Activated T-helper 1 cell treated with Interleukin-2 at 50 U/mL for 16 hours (primary cell): ENCODE results near the gene ADCY2.
"Not testable (repeated sequence)": the region's sequence is repeated elsewhere in the genome, so short reads cannot be mapped to it uniquely, and the experiment has no call there.

Source experiments
- DNase-seq: peaks from one replicate; pipeline ENCODE4 v3.0.0-alpha.2; 2020; ENCODE audit warnings: low read depth

Gene ADCY2

DNA sequence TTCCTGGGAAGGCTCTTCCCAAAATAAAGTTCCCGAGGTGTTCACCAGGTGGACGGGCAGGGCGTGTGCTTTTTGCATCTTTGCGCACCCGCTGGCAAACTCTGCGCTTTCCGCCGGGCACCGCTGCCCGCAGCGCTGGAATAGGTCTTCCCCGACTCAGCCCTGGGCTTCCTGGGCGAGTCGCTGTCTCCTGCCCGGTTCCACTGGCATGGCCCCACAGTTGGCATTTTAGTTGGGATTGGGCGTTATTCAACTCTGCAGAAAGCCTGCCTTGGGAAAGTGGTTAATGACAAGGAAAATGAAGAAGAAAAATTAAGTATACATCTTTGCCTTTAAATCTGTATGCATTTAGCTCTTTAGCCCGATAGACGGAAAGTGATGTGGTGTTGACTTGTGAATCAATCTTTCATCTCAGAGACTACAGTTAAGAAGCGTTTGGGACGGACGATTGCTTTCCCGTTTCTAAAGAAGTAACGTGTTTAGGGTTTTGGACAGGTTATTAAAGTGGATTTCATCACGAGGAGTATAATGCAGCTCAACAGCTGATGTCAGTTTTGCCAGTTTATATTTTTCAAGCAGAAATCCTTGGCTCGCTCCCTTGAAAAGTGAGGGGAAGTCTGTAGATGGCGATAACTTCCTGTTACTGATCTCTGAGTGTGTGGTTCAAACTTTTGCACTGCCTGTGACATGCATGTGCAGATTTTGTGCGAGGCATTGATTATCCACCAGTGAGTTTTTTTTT lies 946 bp downstream of the ADCY2 start:
- no peak for DNase-seq

DNA sequence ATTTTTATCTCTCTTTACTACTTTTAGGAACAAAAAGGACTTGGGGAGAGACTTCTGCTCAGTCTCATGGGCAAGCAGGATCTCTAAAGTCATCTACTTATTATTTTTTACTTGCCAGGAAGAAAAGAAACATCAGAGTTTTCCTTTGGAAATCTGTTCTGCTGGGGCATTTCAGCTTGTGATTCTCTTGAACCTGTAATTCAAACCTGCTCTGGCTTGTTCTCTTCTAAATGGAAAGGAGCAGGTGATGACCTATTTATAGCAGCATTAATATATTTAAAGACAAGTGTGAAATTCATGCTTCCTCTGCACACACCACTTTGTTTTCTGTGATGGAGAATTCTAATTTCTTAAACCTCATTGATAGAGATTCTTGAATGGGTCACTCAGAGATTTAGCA lies 2.0 kb downstream of the ADCY2 start:
- no peak for DNase-seq

DNA sequence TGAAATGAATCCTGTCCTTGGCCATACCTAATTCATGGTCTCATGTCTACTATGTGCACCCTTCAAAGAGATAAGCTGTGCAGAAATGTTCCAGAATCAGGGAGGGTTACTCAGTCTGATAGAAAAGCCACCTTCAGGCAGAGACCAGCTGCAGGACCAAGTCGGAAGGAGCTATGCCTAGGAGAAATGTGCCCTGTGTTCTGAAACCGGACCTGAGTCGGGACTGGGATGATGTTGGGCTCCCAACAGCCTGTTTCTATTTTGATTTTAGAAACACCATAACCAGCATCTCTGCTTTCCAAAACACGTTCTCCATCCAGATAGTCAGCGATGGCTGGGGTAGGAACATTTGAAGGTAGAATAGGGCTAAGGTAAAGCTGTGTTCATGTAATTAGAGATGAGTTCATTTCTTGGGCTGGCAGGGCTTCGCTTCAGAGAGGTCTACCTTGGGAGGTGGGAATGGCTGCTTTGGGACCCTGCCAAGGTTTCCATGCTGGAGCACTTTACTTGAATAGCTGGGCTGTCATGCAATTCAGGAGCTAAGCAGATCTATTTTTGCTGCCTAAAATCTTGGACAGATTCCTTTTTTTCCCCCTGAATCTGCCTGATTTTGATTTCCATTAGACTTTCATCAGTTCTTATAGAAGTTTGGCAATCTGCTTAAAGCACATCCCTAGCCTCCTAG lies 2.8 kb downstream of the ADCY2 start:
- no peak for DNase-seq

- DNase-seq, result no peak
Measured at GRCh38 chr5:7405277-7405676, 9.3 kb downstream of the ADCY2 start.

- no peak for DNase-seq
Measured at GRCh38 chr5:7410936-7411511, 15.1 kb downstream of the ADCY2 start.

DNA sequence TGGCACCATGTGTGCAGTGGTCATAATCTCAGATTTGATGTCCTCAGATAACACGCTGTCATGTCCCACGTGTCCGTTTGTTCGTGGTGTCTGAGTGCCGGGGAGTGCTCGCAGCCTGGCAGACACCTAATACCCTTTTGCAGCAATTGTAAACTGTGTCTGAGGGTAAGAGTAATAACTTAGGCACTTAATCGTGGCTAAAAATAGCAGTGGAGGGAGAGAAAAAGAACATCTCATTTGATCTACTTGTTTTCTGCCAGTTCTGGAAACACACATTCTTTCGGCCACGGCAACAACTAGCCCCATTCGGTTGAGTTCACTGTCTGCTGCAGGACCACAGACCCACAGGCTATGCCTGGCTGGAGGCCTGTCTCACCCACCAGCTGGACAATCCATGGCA lies 16.5 kb downstream of the ADCY2 start:
- DNase-seq, result no peak

GRCh38 chr5:7415123-7415522 lies 19.2 kb downstream of the ADCY2 start:
- no peak for DNase-seq

DNA sequence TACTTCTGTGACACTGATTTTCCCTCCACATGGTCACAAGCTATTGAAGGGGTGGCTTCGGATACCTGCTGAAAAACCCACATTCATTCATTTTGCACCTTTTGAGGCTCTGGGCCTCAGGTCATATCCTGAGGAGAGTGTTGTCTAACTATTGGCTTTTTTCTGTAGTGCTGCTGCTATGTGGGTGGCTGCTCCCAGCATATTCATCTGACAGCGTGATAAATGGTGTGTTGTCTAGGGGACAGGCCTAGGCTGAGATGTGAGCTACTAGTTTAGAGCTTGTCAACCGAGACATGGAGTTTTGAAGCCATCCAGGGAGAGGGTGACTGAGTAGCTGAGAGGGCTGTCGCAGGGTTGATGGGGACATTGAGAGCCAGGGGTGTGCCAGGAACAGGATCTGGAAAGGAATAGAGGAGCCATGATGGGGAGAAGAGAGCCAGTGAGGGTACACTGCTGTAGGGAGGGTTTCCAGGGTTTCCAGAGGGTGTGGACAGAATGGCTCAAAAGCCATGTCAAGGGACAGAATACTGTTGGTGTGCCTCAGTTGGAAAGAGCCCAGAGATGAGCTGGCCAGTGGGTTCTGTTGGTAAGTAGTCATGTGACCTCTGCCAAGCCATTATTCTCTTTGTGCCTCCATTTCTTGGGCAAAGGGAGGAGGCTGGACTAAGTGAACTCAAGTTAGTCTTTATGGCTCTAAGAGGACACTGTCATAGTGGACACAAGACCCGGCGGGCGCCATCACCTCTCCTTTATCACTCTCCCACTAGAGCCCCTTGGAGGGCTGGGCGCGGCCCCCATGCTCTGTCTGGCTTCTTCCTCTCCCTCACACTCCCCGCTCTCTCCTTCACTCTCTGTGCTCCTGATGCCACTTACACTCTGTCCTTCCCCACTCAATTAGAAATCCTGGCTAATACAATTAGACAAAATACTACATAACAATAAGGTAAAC lies 19.9 kb downstream of the ADCY2 start:
- no peak for DNase-seq

DNA sequence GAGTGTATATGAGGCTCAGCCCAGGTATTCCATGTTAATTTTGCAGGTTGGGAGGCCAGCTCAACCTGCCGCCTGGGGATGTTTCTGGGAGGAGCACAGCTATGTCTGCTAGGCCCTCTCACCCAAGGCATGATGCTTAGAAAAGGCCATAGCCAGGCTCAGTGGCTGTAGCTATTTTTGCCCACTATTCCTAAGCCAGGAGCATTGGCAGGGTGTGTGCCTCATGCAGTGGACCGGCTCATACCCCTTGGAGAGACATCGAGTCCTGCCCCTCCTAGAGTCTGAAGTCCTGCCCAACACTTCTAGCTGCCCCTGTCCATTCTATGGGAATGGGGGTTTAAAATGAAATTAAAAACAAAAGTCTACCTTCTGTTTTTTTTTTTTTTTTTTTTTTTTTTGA lies 22.3 kb downstream of the ADCY2 start:
- DNase-seq, result no peak

DNA sequence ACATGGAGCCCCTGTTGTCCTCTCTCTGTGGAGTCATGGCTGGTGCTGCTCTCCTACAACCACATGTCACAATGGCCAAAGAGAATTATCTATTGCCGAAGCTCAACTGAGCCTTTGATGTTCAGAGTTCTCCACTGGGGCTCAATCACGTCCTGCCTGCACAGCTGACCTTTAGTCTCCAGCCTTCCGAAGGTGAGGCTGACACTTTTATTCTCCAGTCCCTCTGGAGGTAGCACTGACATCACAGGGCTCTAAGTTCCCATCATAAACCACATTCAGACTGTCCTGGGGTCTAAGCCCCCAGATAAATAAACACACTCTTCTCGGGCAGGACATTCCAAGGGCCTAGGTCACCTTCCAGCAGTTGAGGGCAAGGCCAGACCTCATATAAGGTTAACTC lies 23.4 kb downstream of the ADCY2 start:
- DNase-seq, result no peak

- DNase-seq, result no peak
Measured at GRCh38 chr5:7419846-7420245, 23.9 kb downstream of the ADCY2 start.

DNA sequence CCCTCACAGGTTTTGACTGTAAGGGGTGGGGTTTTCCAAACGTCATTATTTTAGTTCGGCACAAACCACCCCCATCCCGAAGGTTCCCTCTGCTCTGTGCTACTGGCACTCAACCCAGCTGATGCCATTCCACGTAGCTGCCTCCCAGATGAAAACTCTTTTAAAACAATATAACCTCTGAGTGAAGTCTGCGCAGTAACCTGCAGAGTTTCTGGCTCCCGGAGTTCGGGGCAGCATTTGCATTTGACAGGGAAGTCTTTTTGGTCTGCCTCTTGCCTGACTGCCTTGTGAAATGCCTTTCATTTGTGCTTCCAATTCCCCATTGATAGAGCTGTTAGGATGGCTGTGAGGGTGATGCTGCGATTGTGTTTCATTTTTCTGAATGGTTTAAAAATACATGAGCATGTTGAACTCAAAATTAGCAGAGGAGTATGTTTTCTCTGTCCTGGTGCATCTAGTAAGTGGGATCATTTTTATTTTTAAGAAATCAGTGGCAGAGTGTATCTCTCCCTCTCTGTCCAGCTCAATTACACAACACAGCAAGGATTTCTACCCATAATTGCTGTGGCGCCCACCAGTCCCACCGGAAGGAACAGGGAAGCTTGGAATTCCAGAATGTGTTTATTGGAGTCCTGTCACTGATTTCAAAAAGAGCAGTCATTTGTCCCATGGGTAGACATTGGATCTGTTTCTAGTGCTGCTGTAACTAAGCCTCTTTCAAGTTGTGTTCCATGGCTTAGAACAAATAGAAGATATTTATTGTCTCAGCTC lies 24.8 kb downstream of the ADCY2 start:
- DNase-seq, result no peak

- DNase-seq, result no peak
Measured at GRCh38 chr5:7422316-7423106, 26.6 kb downstream of the ADCY2 start.

DNA sequence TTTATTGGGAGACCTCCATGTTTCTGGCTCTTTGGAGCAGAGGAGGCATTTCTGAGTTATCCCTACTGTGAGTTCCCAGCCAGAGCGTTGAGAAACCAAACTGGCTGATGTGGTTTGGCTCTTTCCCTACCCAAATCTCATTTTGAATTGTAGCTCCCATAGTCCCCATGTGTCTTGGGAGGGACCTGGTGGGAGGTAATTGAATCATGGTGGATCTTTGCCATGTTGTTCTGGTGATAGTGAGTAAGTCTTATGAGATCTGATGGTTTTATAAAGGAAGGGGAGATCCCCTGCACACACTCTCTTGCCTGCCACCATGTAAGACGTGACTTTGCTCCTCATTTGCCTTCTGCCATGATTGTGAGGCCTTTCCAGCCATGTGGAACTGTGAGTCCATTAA lies 27.3 kb downstream of the ADCY2 start:
- DNase-seq, result not testable (repeated sequence)

DNA sequence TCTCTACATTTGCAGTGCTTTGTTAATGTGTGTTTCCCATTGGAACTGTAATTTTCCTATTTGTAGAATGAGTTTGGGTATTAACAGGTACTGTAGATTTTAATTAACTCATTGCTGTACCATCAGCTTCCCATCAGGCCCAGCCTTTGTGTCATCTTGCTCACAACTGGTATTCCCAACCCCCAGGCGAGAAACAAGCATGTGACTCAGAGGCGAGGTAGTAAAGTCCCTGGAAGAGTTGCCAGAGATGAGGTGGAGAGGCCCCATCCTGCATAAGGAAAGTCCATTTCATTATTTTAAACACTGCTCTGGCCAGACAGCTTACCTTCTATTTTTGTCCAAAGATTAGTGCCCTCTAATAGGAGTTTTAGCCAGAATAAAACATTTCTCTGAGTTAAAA lies 29.9 kb downstream of the ADCY2 start:
- no peak for DNase-seq

GRCh38 chr5:7426284-7426683 lies 30.3 kb downstream of the ADCY2 start:
- DNase-seq, result no peak

DNA sequence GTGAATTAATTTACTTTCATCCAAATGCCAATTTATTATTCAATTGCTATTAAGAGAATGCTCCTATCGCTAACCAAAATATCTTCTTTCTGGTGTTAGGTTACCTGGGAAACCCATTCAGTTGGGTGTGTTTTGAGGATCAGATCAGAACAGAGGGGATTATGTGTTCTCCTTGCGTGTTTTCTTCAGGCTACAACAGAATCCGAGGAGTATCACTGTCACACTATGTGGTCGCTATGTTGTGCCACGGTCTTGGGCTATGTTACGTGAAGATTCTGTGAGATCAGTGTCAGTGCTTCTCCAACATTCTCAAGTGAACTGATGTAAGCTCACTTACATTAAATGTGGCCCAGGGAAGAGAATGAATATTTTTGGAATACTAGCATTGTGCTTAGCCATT lies 39.0 kb downstream of the ADCY2 start:
- no peak for DNase-seq

DNA sequence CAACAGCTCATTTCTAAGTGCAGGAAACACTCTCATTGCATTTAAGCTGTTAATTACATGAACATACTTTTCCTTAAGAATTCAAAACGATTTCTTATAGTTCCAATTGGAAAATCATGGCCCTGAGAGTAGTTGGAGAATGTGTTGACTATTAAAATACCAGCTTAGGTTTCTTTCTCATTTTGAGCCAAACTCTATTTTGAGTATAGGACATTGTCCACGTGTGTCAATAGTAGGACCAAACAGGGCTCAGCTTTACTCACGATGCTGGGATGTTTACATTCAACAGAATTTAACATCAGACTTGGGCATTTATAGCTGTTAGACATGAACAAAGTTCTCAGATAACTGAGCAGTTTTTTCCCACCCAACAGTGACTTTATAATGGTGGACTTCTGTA lies 39.6 kb downstream of the ADCY2 start:
- DNase-seq, result no peak

GRCh38 chr5:7436521-7436920 lies 40.6 kb downstream of the ADCY2 start:
- DNase-seq, result no peak

- DNase-seq, result no peak
Measured at GRCh38 chr5:7437836-7438235, 41.9 kb downstream of the ADCY2 start.

DNA sequence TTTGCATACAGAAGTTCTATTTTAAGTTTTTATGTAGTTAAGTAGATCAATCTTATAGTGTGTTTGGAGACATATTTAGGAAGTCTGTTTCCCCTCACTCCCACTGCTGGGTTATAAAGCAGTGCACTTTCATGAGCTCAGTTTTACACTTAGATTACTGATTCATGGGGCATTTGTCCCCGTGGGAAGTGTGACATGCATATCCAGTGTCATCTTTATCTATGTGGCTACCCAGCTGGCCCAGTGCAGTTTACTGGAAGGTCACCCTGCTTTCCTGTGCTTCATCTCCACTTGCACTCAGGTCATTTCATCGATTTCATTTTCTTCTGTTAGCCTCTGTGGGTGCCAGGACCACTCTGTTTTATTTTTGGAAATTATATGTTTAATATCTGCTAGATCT lies 49.1 kb downstream of the ADCY2 start:
- DNase-seq, result no peak
